K562 (cell line): ENCODE results near the gene TFB2M. TPM values are rescaled to one million over a fixed set of nuclear protein-coding genes. Genes with fewer than 3 reads are reported as not detected.

Source experiments
- CREM ChIP-seq: IDR thresholded peaks from 2 replicates; pipeline ENCODE4 v1.6.1; 2014; ENCODE audit warnings: antibody characterized with exemption, low read depth
- GABPA ChIP-seq: fragments of 200-800 bp; sonication (Bioruptor generic); conservative IDR thresholded peaks from 2 replicates; pipeline ENCODE4 v1.6.1; 2016; ENCODE audit warnings: low read depth, missing genetic modification characterization, missing compliant biosample characterization
- IRF1 ChIP-seq: sonication (generic); formaldehyde crosslinking; IDR thresholded peaks from 2 replicates; pipeline ENCODE4 v1.8.0; 2022; ENCODE audit warnings: missing genetic modification reagents, mild to moderate bottlenecking, borderline replicate concordance
- KDM5B ChIP-seq: fragments of 200-600 bp; sonication (generic); IDR thresholded peaks from 2 replicates; pipeline ENCODE4 v1.6.1; 2012; ENCODE audit warnings: low read depth, mild to moderate bottlenecking, moderate library complexity, low read length, control low read depth, inconsistent platforms; ENCODE audit not compliant: insufficient replicate concordance
- MECOM ChIP-seq: fragments of 250-450 bp; sonication (Bioruptor Pico); IDR thresholded peaks from 2 replicates; pipeline ENCODE4 v1.8.0; 2022; ENCODE audit warnings: inconsistent platforms
- NR2C2 ChIP-seq, 2 experiments: fragments of 200-800 bp in 1 of 2; sonication (Bioruptor generic) in 1 of 2; sonication (generic) in 1 of 2; formaldehyde crosslinking in 1 of 2; IDR thresholded peaks; 2 replicates each; pipeline versions ENCODE4 v1.6.1 to v1.8.0; 2016 to 2022; ENCODE audit warnings: mild to moderate bottlenecking in 1 of 2, missing compliant biosample characterization in 1 of 2, missing genetic modification characterization in 1 of 2, missing genetic modification reagents in 1 of 2
- PHF20 ChIP-seq: fragments of 450-650 bp; IDR thresholded peaks from 2 replicates; pipeline ENCODE4 v1.6.1; 2018; ENCODE audit not compliant: partially characterized antibody
- PTTG1 ChIP-seq: fragments of 450-650 bp; IDR thresholded peaks from 2 replicates; pipeline ENCODE4 v1.6.1; 2016; ENCODE audit warnings: low read depth, mild to moderate bottlenecking, missing genetic modification characterization, missing compliant biosample characterization
- TRIM28 ChIP-seq: fragments of 450-650 bp; IDR thresholded peaks from 2 replicates; pipeline ENCODE4 v1.6.1; 2017
- ZNF165 ChIP-seq: fragments of 250-450 bp; sonication (Bioruptor Pico); IDR thresholded peaks from 2 replicates; pipeline ENCODE4 v1.4.0; 2020; ENCODE audit warnings: borderline replicate concordance
- polyA plus RNA-seq, 8 experiments: library from polyadenylated mRNA; depleted of rRNA in 4 of 8; stranded (reverse) in 5 of 8; unstranded in 3 of 8; fragments of >200 nt; fragmentation: Nextera tagmentation in 2 of 8; fragmentation: Illumina TruSeq in 1 of 8; extraction: Ambion mirVana in 2 of 8; extraction: Trizol in 1 of 8; gene quantifications; 2 replicates each; pipeline versions ENCODE4 v1.2.1 to v1.2.3, GENCODE V29; 2011 to 2014; ENCODE audit warnings: inconsistent platforms in 1 of 8, missing spikeins in 1 of 8
- total RNA-seq, 7 experiments: library from RNA; depleted of rRNA in 6 of 7; stranded (reverse); fragments of >200 nt in 6 of 7; fragmentation: Illumina TruSeq in 2 of 7; extraction: Trizol in 2 of 7; gene quantifications; 2 replicates each; pipeline versions ENCODE4 v1.2.1 to v1.2.3, GENCODE V29; 2011 to 2021; ENCODE audit warnings: low replicate concordance in 1 of 7
- TF ChIP-seq, protein P1 (sequence below): sonication (generic); formaldehyde crosslinking; IDR thresholded peaks from 2 replicates; pipeline ENCODE4 v1.8.1; 2022; ENCODE audit warnings: missing genetic modification reagents
- TF ChIP-seq, protein P2 (sequence below), 2 experiments: fragments of 450-650 bp; formaldehyde crosslinking in 1 of 2; IDR thresholded peaks; 2 replicates each; pipeline versions ENCODE4 v1.4.0 to v1.6.1; 2014 to 2020; ENCODE audit warnings: mild to moderate bottlenecking in 2 of 2, borderline replicate concordance in 1 of 2, low read depth in 1 of 2
- TF ChIP-seq, protein P3 (sequence below): IDR thresholded peaks from 3 replicates; pipeline ENCODE4 v1.6.1; 2011; ENCODE audit warnings: borderline replicate concordance, mild to moderate bottlenecking; ENCODE audit not compliant: insufficient read length, insufficient read depth

TFB2M gene
- total and polyA plus RNA-seq, 9 of the 15 experiments (the other 6 are each of a cell fraction or from before 2014, with no cell fraction given), result 55.1 to 162 (median 70.6) TPM

- no peak for TF ChIP-seq GABPA (tag)
- TF ChIP-seq TRIM28, result no peak
- TF ChIP-seq PTTG1 (tag), result no peak
- TF ChIP-seq, protein P1, sequence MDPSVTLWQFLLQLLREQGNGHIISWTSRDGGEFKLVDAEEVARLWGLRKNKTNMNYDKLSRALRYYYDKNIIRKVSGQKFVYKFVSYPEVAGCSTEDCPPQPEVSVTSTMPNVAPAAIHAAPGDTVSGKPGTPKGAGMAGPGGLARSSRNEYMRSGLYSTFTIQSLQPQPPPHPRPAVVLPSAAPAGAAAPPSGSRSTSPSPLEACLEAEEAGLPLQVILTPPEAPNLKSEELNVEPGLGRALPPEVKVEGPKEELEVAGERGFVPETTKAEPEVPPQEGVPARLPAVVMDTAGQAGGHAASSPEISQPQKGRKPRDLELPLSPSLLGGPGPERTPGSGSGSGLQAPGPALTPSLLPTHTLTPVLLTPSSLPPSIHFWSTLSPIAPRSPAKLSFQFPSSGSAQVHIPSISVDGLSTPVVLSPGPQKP (CRISPR knock-in tag), result no peak
- TF ChIP-seq, protein P2, sequence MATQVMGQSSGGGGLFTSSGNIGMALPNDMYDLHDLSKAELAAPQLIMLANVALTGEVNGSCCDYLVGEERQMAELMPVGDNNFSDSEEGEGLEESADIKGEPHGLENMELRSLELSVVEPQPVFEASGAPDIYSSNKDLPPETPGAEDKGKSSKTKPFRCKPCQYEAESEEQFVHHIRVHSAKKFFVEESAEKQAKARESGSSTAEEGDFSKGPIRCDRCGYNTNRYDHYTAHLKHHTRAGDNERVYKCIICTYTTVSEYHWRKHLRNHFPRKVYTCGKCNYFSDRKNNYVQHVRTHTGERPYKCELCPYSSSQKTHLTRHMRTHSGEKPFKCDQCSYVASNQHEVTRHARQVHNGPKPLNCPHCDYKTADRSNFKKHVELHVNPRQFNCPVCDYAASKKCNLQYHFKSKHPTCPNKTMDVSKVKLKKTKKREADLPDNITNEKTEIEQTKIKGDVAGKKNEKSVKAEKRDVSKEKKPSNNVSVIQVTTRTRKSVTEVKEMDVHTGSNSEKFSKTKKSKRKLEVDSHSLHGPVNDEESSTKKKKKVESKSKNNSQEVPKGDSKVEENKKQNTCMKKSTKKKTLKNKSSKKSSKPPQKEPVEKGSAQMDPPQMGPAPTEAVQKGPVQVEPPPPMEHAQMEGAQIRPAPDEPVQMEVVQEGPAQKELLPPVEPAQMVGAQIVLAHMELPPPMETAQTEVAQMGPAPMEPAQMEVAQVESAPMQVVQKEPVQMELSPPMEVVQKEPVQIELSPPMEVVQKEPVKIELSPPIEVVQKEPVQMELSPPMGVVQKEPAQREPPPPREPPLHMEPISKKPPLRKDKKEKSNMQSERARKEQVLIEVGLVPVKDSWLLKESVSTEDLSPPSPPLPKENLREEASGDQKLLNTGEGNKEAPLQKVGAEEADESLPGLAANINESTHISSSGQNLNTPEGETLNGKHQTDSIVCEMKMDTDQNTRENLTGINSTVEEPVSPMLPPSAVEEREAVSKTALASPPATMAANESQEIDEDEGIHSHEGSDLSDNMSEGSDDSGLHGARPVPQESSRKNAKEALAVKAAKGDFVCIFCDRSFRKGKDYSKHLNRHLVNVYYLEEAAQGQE (IDR thresholded peaks at IDR 0.05; ENCODE audit: borderline replicate concordance), result 0 out of 2 replicates have a peak, but pooled peaks have one; percentile 9
- TF ChIP-seq, protein P2 (CRISPR knock-in tag; IDR thresholded peaks at IDR 0.05; ENCODE audit: low read depth), result no peak; the same call in 1 of the 2 replicates
- no peak for TF ChIP-seq PHF20
- TF ChIP-seq ZNF165 (CRISPR knock-in tag), result no peak
- TF ChIP-seq, protein P3, sequence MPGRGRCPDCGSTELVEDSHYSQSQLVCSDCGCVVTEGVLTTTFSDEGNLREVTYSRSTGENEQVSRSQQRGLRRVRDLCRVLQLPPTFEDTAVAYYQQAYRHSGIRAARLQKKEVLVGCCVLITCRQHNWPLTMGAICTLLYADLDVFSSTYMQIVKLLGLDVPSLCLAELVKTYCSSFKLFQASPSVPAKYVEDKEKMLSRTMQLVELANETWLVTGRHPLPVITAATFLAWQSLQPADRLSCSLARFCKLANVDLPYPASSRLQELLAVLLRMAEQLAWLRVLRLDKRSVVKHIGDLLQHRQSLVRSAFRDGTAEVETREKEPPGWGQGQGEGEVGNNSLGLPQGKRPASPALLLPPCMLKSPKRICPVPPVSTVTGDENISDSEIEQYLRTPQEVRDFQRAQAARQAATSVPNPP, result no peak
- no peak for TF ChIP-seq IRF1 (CRISPR knock-in tag)
- TF ChIP-seq NR2C2 (CRISPR knock-in tag; IDR thresholded peaks at IDR 0.05), result no peak
- TF ChIP-seq NR2C2 (tag; IDR thresholded peaks at IDR 0.05), result no peak
- TF ChIP-seq KDM5B, result peak; percentile 78
- peak; percentile 60; the same call in 1 of the 2 replicates for TF ChIP-seq CREM
- TF ChIP-seq MECOM (CRISPR knock-in tag), result no peak
These were observed 59.2 kb downstream of the TFB2M start, which contains the start of gene SMYD3 (continued) for GRCh38 chr1:246506674-246507481.
